OCI-LY7 (cell line): ENCODE data around the gene SEZ6L. TPM values are rescaled to one million over a fixed set of nuclear protein-coding genes. Genes with fewer than 3 reads are reported as not detected.
A peak's percentile ranks its signal among the peaks of the same experiment; 100 is the strongest.

ENCODE experiments used
- BruUV-seq: library from RNA; stranded (reverse); fragments of 400-500 nt; replicated peaks from 2 replicates; lab custom pipeline; 2021; lab: Mats Ljungman, UMichigan
- CTCF ChIA-PET: fragments of 300-600 bp; sonication (Branson Sonifier 250); formaldehyde crosslinking; loops from one replicate; lab custom pipeline; 2022; ENCODE audit warnings: antibody characterized with exemption; ENCODE audit not compliant: unreplicated experiment; lab: Charles Lee
- POLR2A ChIA-PET: fragments of 300-600 bp; sonication (Branson Sonifier 250); formaldehyde crosslinking; loops from one replicate; lab custom pipeline; 2022; ENCODE audit warnings: antibody characterized with exemption; lab: Charles Lee
- DNase-seq: peaks from one replicate; pipeline ENCODE4 v3.0.0-alpha.2; 2015; ENCODE audit warnings: low spot score
- H2AFZ ChIP-seq: fragments of 200-600 bp; sonication (generic), shearing (Covaris generic); 2 replicates; pipeline ENCODE4 v1.6.1; 2014; ENCODE audit warnings: mild to moderate bottlenecking, antibody characterized with exemption, low read length, moderate library complexity
- H3K27ac ChIP-seq: fragments of 200-600 bp; sonication (generic); 2 replicates; pipeline ENCODE4 v1.5.1; 2014; ENCODE audit warnings: mixed run types, low read depth, mild to moderate bottlenecking, moderate library complexity, low read length, inconsistent platforms; ENCODE audit not compliant: poor library complexity, severe bottlenecking
- H3K36me3 ChIP-seq: fragments of 200-600 bp; sonication (generic); 2 replicates; pipeline ENCODE4 v1.6.1; 2014; ENCODE audit warnings: mild to moderate bottlenecking, antibody characterized with exemption, low read length, moderate library complexity, mixed read lengths; ENCODE audit not compliant: insufficient read depth
- H3K4me1 ChIP-seq: fragments of 200-600 bp; sonication (generic); 2 replicates; pipeline ENCODE4 v1.5.1; 2014; ENCODE audit warnings: mild to moderate bottlenecking, low read length; ENCODE audit not compliant: insufficient read depth, poor library complexity, severe bottlenecking
- H3K4me2 ChIP-seq: fragments of 200-600 bp; sonication (generic); 2 replicates; pipeline ENCODE4 v1.6.1; 2014; ENCODE audit warnings: mild to moderate bottlenecking, low read length
- H3K4me3 ChIP-seq: fragments of 200-600 bp; sonication (generic); 2 replicates; pipeline ENCODE4 v1.5.1; 2014; ENCODE audit warnings: mild to moderate bottlenecking, low read depth, low read length; ENCODE audit not compliant: poor library complexity, severe bottlenecking
- H3K79me2 ChIP-seq: fragments of 200-600 bp; sonication (generic); 2 replicates; pipeline ENCODE4 v1.6.1; 2016; ENCODE audit warnings: low read depth, mild to moderate bottlenecking, low read length, moderate library complexity, mixed read lengths; ENCODE audit not compliant: insufficient read depth
- H3K9me2 ChIP-seq: fragments of 200-600 bp; sonication (generic); 2 replicates; pipeline ENCODE4 v1.6.1; 2016; ENCODE audit warnings: mild to moderate bottlenecking, low read length, mixed read lengths; ENCODE audit not compliant: insufficient read depth
- H3K9me3 ChIP-seq: fragments of 200-600 bp; sonication (generic); 2 replicates; pipeline ENCODE4 v1.6.1; 2014; ENCODE audit warnings: mild to moderate bottlenecking, mixed run types, low read length, mixed read lengths
- H4K20me1 ChIP-seq: fragments of 200-600 bp; sonication (generic); 2 replicates; pipeline ENCODE4 v1.6.1; 2014; ENCODE audit warnings: mild to moderate bottlenecking, antibody characterized with exemption, low read length, moderate library complexity, mixed read lengths; ENCODE audit not compliant: insufficient read depth
- CTCF ChIP-seq: fragments of 200-600 bp; sonication (generic); conservative IDR thresholded peaks from 2 replicates; pipeline ENCODE4 v1.5.1; 2014; ENCODE audit warnings: mild to moderate bottlenecking, antibody characterized with exemption, low read length, moderate library complexity, mixed read lengths
- EZH2phosphoT487 ChIP-seq: fragments of 200-600 bp; sonication (generic); IDR thresholded peaks from 2 replicates; pipeline ENCODE4 v1.6.1; 2018; ENCODE audit warnings: low read depth, borderline replicate concordance, mild to moderate bottlenecking, mixed run types, antibody characterized with exemption, low read length, moderate library complexity, mixed read lengths
- intact Hi-C: fragments of 100-400 bp; cut with micrococcal nuclease; formaldehyde crosslinking; loops from one replicate; pipeline ENCODE4 v1.10.0; 2022; ENCODE audit not compliant: unreplicated experiment
- total RNA-seq, 2 experiments: library from RNA; depleted of rRNA in 1 of 2; stranded (reverse); fragments of >200 nt in 1 of 2; shearing (Covaris generic) in 1 of 2; gene quantifications; 2 replicates each; pipeline ENCODE4 v1.2.3, GENCODE V29; 2014 to 2022

The SEZ6L gene
- total RNA-seq, 2 experiments from 2014 or later = not detected

DNA sequence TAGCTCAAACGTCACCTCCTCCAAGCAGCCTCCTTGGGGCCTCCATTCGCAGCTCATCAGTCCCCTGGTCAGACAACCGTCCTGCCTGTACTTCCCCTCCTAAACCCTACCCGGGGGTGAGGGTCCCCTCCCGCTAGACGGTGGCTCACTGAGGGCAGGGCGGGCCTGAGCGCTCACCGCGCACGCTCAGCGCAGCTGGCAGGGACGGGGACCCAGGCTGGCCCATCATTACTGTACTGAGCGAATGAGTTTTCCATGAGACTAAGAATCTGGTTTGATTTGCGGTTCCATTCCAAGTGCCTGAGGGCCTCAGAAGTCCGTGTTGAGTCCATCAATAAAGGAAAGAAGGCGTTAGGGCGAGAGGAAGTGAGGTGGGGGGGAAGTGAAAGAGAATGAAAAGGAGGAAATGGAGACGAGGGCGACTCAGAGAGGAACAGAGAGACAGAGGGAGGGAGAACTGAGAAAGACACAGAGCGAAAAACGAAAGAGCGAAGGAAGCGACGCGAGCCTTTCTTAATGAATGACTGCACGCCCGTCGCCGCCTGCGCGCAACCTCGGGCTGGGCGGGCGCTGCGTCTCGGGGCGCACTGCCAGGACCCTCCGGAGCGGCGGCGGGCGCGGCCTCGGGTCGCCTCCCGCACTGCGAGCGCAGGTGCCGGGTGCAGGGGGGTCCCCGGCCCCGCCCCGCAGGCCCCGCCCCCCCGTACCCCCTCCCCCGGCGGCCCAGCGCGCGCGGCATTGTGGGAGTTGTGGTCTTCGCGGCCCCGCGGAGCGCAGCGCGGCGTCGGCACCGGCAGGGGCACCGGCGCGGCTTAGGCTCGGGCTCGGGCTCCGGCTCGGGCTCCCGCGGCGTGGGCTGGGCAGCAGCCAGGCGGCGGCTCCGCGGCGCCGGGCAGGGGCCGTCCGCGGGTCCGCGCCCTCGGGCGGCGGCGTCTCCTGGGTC lies 259.5 kb downstream of the SEZ6L start, which contains the start of gene ASPHD2:
Gene ASPHD2, plus strand, starts transcription at position 746 of the 943 bp plus-strand sequence. CDS start 4,356 bp downstream, outside the sequence.
- BruUV-seq = TSS peak; percentile 79

GRCh38 chr22:26429458-26430286 lies 260.4 kb downstream of the SEZ6L start:
- Histone ChIP-seq H4K20me1 (peaks cover 7% of the 10 kb centered on the region; the same call in 1 of the 2 replicates), H3K27ac (no peak overlapping the region), H3K4me3 (peak overlapping the region; percentile 73), H3K36me3 (no peaks in the 10 kb centered on the region), H3K4me1 (peaks cover 42% of the 10 kb centered on the region), H3K9me2 (no peaks in the 10 kb centered on the region), H3K4me2 (peak overlapping the region; percentile 66), H3K9me3 (no peaks in the 10 kb centered on the region), H2AFZ (peak overlapping the region; percentile 24; the same call in 1 of the 2 replicates), H3K79me2 (no peaks in the 10 kb centered on the region)
- DNase-seq = peak; percentile 32
- POLR2A ChIA-PET = interaction anchor here (0.7 to 2.1 kb wide), 5 partner anchors 8 to 244 kb away, joined by 3 to 9 read pairs (median 3); partner anchors contain the start of genes HPS4 and SRRD
- CTCF ChIA-PET = interaction anchor here (0.6 kb wide), 1 partner anchor 19 kb away, joined by 5 read pairs; no protein-coding TSS in a partner anchor
- intact Hi-C loops = loop anchor here (2.0 kb wide), 1 partner anchor 243 kb away; no protein-coding TSS in a partner anchor
- no TSS peak for BruUV-seq
- TF ChIP-seq CTCF (no peak), EZH2phosphoT487 (no peak)

More for the DNA sequence above, 259.5 kb downstream of the SEZ6L start, which contains the start of gene ASPHD2:
- Histone ChIP-seq H4K20me1 (peaks cover 7% of the 10 kb centered on the region; the same call in 1 of the 2 replicates), H3K79me2 (no peaks in the 10 kb centered on the region), H2AFZ (peak within 1 kb of the TSS; percentile 80), H3K27ac (peak within 1 kb of the TSS; percentile 91), H3K4me3 (peak within 1 kb of the TSS; percentile 73), H3K36me3 (no peaks in the 10 kb centered on the region), H3K9me3 (peaks cover under 1% of the 10 kb centered on the region; the same call in 1 of the 2 replicates), H3K9me2 (no peaks in the 10 kb centered on the region), H3K4me1 (peaks cover 42% of the 10 kb centered on the region), H3K4me2 (peak within 1 kb of the TSS; percentile 82)
- ChIA-PET CTCF (no interaction called here), POLR2A (interaction anchor here (0.7 to 0.9 kb wide), 2 partner anchors 57 to 63 kb away, joined by 3 read pairs; no protein-coding TSS in a partner anchor)
- peak; percentile 90 for DNase-seq
- no peak for TF ChIP-seq CTCF
- intact Hi-C loops = loop anchor here (2.0 kb wide), 1 partner anchor 244 kb away; no protein-coding TSS in a partner anchor
